OCI-LY1 (cell line): Measurements from ENCODE around the gene KLF7.

Source experiments
- CTCF ChIP-seq: fragments of 200-600 bp; sonication (generic), shearing (Covaris generic); IDR thresholded peaks from 2 replicates; pipeline ENCODE4 v1.5.1; 2017; ENCODE audit warnings: mild to moderate bottlenecking, antibody characterized with exemption, low read length, moderate library complexity, mixed read lengths
- EZH2 ChIP-seq: fragments of 200-600 bp; sonication (generic), shearing (Covaris generic); IDR thresholded peaks from 2 replicates; pipeline ENCODE4 v1.8.0; 2017; ENCODE audit warnings: borderline replicate concordance, mixed run types, mild to moderate bottlenecking, antibody characterized with exemption, low read length, moderate library complexity, mixed read lengths

DNA sequence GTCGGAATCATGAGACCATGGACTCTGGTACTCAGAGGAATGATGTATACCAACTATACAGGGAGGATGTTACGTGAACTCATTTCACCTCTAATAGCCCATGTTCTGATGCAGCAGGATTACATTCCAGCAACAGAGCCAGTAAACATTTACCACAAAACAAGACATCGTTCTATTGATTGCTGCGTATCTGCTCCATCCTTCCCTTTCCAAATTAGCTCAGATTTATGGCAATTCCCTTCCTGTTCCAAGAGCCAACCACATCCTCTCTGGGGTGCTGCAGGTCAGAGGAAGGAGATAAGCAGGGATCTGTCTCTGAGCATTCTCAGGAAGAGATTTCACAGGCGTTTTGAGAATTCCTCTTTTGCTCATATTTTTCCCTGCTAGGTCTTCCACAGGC, 98.3 kb downstream of the KLF7 start:
- TF ChIP-seq CTCF, result no peak
- TF ChIP-seq EZH2, result no peak
